HG03521 (cell line): ENCODE measurements around the gene HYDIN.
"Not testable (repeated sequence)": the region's sequence is repeated elsewhere in the genome, so short reads cannot be mapped to it uniquely, and the experiment has no call there.

ENCODE experiments used
- ATAC-seq: cut with Tn5 transposase; IDR thresholded peaks from one replicate; pipeline ENCODE4 v1.9.1; 2021; ENCODE audit warnings: mild to moderate bottlenecking, moderate library complexity; ENCODE audit not compliant: unreplicated experiment

The HYDIN gene

DNA sequence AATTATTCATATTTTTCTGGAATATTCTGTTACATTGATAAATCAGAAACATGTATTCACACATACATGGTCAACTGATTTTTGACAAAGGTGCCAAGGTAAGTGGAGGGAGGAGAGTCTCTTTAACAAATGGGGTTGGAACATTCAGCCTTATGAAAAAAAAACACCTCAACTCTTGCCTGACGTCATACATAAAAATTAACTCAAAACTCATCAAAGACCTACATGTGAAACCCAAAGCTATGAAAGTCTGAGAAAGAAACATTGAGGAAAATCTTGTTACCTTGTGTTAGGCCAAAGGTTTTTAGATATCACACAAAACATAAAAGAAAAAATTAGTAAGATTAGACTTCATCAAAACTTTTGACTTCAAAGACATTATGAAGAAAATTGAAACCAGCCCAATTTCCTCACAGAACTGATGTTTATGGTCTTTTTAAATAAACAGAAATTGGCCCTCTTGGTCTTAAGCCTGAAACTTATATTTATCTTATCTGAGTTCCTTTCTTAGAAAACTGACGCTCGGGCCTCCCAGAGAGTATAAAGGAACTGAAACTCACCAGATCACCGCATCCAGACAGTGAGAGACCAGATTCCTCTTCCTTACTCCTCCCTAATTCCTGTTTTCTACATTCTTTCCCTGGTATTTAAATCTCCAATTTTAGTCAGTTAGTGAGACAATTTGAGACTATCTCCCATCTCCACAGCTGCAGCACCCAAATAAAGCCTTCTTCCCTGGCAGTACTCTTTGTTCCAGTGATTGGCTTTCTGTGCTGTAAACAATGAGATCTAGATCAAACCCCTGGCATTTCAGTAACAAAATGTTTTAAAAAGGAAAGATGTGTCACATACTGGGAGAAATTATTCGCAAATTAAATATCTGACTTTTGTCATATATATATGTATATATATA lies 4.0 kb downstream of the HYDIN start:
- ATAC-seq: no peak

DNA sequence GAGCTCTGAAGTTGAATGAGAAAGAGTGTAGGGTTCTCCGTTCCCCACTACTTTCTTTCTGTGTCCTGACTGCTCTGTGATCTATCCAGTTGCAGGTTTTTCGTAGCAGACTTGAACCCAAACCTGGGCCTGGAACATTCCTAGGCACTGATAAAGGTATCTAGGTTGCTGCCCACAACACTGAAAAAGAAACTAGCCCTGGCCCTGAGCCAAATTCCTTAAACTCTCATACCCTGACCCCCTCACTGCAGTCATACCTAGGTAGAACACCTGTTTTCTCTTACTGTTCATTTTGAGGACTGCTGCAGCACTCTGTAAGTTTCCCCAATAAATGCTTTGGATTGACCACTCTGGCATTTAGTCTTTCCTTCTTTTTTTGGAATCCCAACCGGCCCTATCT lies 5.4 kb downstream of the HYDIN start:
- ATAC-seq: no peak

DNA sequence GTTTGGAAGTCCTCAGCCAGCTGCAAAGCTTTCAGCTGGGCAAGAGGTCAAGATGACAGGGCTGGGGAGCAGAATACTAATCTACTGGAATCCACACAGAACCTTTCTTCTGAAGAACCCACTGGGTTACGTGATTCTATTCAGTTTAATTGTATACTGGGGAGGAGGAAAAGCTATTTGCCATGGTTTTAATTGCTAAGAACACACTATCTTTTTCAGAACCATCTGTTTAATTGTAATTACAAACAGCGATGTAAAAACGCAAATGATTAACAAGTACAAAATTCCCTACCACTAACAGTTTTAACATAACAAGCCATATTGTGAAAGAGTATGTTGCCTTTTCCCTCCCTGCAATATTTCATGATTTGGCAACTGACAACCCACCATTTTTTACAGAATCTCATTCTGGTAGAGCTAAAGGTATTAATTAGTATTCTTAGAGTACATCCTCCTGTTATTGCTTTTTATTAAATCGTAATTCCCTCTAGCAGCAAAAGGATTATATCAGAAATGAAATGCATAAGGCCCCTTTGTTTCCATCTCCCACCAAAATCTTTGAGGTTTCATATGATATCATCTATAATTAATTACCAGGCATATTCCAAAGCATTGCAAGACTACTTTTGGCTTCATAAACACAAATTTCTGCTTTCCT lies 12.1 kb downstream of the HYDIN start:
- no peak for ATAC-seq

DNA sequence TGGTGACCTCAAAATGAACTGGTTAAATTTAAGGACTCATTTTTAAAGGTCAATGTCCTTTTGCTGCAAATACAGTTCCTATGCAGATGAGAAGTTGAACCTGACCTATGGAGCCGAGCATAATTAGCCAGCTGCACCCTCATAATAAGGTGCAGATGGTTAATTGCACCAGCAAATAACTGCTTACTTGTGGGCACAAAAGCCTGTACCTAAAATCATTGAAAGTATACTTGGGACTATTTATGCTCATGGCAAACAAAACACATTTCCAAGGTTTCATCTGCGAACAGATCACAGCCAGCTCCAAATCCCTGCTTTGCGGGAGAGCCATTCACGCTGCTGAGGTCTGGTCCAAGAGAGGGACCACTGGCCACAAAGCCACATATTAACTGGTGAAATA lies 13.0 kb downstream of the HYDIN start:
- no peak for ATAC-seq

DNA sequence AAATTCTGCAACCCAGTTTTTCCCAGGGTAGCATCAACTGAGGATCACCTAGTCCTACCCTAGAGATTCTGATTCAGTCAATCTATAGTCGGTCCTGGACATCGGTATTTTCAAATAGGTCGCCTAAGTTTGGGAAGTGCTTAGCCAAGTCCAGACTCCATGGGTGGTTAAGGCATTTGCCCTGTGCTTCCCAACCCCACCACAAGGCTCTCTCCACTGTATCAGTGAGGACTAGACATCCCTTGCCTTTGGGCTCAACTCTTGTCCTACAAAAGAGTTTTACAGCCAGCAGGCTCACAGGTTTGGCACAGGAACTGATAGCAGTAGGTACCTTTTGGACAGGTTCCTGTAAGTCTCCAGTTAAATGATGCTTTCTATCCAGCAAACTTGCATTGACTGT lies 13.8 kb downstream of the HYDIN start:
- ATAC-seq: no peak

DNA sequence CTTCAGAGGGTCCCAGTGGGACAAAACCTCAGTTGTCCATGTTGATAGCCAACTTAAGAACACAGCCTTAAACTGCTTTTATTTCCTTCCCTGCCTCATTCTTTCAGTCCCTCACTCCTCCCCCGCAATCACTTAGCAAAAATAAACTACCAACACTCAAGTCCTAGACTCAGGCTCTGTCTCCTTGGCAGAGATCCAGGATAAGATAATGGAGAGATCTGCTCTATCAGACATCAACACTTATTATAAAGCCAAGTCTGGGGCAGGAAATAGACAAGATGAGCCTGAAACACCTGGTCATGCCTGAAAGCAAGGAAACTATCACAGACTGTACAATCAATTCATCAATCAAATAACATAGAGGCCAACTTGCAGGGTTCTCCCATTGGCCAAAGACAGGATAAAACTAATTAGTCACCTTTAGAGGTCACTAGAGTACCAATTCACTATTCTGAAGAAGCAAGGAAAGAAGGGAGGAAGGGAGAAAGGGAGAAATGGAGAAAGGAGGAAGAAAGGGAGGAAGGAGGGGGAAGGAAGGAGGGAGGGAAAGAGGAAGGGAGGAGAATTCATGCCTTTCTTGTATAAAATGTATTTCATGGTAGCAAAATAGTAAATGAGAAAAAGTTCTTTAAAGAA lies 15.7 kb downstream of the HYDIN start:
- no peak for ATAC-seq

DNA sequence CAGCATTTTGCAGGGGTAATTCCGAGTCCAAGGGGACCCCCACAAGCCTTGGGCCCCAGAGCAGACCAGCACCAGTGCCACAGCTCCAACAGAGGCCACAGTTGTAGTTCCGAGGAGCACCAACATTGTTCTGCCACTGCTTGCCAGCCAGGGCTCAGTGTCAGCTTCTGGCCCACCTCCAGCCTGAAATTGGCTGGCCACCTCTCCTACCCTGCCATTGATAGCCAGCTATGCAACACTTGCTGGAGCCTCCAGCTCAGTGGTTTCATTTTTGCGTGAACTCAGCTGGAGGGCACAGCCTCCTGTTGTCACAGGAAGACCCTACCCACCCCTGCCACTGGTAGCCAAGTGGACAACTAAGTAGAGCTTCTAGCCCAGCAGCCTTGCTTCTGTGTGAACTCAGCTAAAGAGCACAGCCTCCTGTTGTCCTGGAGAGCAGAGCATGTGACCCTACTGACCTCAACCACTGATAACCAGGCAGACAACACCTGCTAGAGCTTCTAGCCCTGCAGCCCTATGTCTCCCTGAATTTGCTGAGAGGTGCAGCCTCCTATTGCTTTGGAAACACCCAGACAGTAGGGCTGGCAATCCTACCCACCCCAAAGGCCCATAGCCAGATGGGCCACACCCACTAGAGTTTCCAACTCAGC lies 24.9 kb downstream of the HYDIN start:
- ATAC-seq: no peak

DNA sequence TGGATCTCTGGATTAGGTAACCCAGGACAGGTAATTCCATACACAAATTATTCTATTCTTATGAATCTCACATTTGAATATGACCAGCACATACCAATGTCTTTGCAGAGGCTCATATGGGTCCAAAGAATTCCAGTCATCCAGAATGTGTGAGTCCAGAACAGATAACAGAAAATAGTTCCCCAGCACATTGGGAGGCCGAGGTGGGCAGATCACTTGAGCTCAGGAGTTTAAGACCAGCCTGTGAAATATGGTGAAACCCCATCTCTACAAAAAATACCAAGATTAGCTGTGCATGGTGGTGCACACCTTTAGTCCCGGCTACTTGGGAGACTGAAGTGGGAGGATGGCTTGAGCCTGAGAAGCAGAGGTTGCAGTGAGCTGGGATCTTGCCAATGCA lies 26.9 kb downstream of the HYDIN start:
- no peak for ATAC-seq

DNA sequence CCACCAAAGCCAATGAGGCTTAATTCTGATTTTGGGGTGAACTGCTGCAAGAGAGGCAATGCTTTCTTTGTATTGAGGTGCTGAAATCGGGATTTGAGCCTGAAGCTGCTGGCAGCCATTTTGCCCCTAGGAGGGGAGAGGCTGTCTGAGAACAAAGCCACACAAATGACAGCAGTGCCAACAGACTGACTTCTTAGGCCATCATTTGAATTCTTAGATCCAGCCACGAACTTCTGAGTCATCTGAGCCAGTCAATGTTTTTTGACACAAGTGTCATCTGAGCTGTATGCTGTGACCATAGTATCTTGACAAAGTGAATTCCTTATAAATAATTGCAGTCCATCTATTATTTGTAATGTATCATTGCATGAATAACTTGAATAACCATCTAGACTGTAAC lies 29.0 kb downstream of the HYDIN start:
- no peak for ATAC-seq

DNA sequence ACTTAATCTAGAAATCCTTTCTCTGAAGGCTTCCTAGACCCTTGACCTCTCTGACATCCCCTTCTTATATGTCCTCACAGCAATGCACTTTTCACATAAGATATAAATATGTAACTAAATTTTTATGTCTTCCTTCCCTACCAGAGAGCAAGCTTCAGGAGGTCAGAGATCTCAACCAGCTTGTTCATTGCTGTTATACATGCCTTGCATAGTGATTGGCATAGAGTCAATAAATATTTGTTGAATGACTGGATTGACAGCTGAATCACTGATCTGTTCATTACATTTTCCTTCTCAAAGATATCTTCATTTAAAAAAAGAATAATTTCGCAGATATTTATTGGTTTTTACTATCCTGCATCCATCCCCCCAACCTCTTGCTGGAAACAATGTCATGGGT lies 29.5 kb downstream of the HYDIN start:
- ATAC-seq: no peak

DNA sequence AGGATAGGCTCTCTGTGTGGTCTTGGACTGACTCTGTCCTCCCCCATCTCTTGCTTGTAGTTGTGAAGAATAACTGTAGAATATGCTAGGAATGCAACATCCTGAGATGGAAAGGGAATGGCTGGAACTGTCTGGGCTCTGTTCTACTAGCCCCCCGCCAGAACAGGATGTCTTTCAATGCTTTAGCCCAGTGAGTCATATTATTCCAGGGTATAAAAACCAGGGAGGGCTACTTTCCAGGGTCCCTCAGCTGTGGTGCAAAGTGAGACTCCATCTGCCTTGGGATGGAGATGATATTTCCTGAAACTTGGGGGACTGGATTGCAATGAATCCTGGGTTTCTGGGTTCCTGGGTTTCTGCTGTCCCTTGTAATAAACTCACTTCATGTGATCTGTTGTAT lies 32.1 kb downstream of the HYDIN start:
- no peak for ATAC-seq

DNA sequence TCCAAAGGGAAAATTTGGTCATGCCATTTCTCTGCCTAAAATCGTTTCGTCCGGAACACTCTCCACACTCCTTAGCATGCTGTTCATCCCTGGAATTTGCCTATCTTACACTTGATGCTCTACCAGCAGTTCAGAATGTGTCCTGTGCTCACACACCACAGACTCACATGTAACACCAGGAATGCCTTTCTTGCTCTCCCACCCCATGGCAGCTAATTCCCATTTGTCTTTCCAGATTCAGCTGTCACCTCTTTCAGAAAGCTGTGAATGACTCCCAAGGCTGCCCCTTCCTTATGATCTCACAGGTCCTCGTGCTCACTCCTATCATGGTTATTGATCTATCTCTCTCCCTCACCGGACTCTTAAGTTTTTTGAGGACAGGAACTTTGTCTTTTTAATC lies 38.1 kb downstream of the HYDIN start:
- no peak for ATAC-seq

DNA sequence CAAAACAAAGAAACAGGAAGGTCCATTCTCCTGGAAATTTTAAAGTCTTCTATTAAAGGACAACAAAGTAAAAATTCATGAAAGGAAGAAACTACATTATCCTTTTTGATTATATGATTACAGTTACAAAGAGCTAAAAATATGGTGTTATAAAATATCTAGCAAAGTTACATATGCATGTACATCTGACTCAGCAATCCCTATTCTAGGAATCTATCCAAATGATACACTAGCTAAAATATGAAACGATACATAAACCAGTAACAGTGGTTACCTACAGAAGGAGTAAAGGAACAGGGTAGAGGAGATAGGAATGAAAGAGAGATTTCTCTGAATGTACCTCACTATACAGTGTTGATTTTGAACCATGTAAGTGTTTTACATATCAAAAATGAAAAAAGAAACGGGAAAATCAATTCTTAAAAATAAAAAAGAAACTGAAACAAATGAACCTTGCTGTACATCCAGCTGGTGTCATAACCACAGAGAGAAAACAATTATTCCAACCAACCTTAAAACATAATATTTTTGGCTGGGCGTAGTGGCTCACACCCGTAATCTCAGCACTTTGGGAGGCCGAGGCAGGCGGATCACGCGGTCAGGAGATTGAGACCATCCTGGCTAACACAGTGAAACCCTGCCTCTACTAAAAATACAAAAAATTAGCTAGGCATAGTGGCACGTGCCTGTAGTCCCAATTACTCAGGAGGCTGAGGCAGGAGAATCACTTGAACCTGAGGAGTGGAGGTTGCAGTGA lies 41.4 kb downstream of the HYDIN start:
- no peak for ATAC-seq

DNA sequence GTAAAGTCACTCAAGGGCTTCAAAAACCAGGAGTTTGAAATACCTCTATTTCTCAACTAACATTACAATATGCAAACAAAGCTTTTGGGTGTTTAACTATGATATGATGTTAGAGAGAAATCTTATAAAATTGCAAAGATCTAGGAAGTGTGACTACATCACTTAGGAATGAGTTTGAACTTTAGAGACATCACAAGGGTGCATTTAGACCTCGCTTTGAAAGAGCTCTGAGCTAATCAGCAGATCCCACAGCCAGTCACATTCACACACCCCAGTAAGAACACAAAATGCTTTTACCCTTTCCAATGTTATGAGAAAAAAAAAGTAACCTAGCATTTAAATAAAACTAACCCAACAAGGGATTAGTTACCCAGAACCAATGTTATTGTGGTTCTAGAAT lies 45.2 kb downstream of the HYDIN start:
- no peak for ATAC-seq

DNA sequence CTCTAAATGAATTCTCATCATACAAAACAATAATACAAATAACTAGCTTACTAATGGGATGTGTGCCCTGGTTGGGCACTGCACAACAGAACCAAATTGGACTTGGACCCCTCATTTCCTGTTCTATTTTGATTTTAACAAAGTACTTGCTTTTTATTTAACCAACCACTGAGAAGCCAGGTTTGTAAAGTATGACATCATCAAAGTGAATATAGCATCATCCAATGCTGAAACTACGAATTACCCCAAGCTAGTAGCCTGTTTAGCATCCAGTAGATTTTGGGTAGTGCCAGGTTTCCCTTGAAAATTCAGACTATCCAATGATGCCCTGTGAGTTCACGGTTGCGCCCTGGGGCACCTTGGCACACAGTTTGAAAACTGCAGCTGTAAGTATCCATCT lies 51.0 kb downstream of the HYDIN start:
- ATAC-seq: no peak

DNA sequence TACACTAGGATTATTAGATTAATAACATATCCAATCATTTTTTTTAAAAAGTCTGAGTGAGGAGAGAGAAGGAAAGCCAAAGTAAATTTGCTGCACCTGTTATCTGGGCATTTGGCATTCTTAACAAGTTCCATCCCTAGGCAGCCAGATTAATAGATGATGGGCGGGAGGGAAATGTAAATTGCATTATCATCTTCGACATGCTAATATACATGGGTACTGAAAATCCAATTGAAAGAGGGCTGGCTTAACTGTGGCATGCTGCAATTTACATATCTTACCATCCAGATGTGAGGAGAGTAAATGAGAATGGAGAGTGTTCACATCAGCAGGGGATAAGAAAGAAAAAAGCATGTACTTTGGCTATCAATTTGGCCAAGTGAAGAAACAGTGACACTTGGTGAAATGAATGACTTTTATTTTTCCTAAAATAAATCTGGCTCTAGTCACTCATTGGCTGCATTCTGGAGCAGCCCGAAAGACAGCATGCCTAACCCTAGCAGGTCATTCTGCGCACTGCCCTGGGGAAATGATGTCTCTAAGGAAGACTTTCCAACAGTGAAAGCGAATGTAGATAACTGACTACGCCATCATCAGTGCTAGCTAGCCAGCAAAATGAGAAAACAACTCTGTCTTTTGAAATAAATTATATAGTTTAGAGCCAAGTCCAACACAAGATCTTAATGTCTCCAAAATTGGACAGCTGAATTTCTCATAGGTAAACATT lies 57.9 kb downstream of the HYDIN start:
- ATAC-seq: no peak

DNA sequence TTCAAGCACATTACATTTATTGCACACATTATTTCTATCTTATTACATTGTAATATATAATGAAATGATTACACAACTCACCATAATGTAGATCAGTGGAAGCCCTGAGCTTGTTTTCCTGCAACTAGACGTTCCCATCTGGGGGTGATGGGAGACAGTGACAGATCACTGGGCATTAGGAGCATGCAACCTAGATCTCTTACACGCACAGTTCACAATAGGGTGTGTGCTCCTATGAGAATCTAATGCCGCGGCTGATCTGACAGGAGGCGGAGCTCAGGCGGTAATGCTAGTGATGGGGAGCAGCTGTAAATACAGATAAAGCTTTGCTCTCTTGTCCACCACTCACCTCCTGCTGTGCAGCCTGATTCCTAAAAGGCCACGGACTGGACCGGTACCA lies 69.5 kb downstream of the HYDIN start:
- not testable (repeated sequence) for ATAC-seq

DNA sequence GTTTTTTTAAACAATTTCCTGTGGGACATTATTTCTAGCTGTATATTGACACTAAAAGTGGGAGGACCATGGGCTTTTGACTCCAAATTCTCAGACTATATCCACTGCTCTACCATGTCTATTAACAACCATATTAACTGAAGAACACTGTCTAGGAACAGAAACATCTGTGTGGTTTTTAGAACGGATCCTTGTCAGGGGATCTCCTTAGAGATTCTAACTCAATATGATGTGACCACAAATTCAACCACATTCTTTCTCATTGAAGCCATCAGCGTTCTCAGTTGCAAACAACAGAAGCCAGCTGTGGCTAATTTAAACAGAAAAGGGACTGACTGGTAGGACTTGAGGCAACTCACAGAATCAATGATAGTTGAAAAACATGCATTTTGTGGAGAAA lies 73.2 kb downstream of the HYDIN start:
- ATAC-seq: not testable (repeated sequence)

DNA sequence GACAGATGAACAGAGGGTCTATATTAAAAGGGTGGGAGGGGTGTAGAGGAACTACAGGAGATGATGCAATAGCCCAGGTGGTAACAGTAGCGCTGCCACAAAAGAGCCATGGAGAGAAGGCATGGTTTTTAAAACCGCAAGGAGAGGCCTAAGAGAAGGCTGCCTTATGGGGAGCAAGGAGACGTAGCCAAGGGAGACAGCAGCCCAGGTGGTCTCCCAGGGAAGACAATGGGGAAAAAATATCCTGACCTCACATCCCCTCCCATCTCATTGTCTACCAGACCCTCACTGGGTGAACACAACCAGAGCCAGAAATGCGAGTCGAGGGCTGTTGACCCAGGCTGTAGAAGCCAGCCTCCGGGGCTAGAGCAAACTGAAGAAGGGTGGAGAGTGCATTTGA lies 77.2 kb downstream of the HYDIN start:
- ATAC-seq: not testable (repeated sequence)

DNA sequence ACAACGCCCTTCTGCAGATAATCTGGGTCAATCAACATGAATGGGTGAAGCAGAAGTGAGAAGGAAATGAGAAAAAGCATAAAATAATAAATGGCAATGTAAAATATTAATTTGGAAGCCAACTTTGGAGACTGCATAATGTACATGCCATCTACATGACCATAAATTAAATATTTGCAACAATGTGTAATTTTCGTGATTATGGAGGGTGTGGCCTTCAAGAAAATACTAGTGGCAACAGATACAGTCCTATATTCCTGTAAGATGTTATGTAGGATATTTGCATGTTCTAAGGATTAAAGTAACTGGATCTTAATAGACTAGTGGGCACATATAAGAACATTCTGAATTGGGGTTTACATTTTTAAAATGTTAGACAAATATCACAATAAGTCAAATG lies 78.9 kb downstream of the HYDIN start:
- ATAC-seq: not testable (repeated sequence)
